Measurements from ENCODE around the gene TFIP11.

- TF ChIP-seq XBP1 (CRISPR knock-in tag; IDR thresholded peaks at IDR 0.05) (no peak), ZKSCAN1 (IDR thresholded peaks at IDR 0.05; ENCODE audit: low read length) (no peak), ZNF329 (CRISPR knock-in tag; IDR thresholded peaks at IDR 0.05; ENCODE audit: low read depth) (no peak), MXI1 (IDR thresholded peaks at IDR 0.05; ENCODE audit: borderline replicate concordance, low read depth, low read length) (no peak), CTCF (CRISPR knock-in tag; IDR thresholded peaks at IDR 0.05) (no peak), SMARCE1 (IDR thresholded peaks at IDR 0.05; ENCODE audit: borderline replicate concordance) (no peak), FOXP1 (IDR thresholded peaks at IDR 0.05) (no peak), FOXP1 (CRISPR knock-in tag; IDR thresholded peaks at IDR 0.05) (no peak), ARNT2 (CRISPR knock-in tag; IDR thresholded peaks at IDR 0.05; ENCODE audit: low read depth) (no peak), ZNF614 (CRISPR knock-in tag; IDR thresholded peaks at IDR 0.05; ENCODE audit: borderline replicate concordance) (no peak), KAT2B (IDR thresholded peaks at IDR 0.05; ENCODE audit: borderline replicate concordance, low read depth, low read length) (no peak)
- TF ChIP-seq, protein P1, sequence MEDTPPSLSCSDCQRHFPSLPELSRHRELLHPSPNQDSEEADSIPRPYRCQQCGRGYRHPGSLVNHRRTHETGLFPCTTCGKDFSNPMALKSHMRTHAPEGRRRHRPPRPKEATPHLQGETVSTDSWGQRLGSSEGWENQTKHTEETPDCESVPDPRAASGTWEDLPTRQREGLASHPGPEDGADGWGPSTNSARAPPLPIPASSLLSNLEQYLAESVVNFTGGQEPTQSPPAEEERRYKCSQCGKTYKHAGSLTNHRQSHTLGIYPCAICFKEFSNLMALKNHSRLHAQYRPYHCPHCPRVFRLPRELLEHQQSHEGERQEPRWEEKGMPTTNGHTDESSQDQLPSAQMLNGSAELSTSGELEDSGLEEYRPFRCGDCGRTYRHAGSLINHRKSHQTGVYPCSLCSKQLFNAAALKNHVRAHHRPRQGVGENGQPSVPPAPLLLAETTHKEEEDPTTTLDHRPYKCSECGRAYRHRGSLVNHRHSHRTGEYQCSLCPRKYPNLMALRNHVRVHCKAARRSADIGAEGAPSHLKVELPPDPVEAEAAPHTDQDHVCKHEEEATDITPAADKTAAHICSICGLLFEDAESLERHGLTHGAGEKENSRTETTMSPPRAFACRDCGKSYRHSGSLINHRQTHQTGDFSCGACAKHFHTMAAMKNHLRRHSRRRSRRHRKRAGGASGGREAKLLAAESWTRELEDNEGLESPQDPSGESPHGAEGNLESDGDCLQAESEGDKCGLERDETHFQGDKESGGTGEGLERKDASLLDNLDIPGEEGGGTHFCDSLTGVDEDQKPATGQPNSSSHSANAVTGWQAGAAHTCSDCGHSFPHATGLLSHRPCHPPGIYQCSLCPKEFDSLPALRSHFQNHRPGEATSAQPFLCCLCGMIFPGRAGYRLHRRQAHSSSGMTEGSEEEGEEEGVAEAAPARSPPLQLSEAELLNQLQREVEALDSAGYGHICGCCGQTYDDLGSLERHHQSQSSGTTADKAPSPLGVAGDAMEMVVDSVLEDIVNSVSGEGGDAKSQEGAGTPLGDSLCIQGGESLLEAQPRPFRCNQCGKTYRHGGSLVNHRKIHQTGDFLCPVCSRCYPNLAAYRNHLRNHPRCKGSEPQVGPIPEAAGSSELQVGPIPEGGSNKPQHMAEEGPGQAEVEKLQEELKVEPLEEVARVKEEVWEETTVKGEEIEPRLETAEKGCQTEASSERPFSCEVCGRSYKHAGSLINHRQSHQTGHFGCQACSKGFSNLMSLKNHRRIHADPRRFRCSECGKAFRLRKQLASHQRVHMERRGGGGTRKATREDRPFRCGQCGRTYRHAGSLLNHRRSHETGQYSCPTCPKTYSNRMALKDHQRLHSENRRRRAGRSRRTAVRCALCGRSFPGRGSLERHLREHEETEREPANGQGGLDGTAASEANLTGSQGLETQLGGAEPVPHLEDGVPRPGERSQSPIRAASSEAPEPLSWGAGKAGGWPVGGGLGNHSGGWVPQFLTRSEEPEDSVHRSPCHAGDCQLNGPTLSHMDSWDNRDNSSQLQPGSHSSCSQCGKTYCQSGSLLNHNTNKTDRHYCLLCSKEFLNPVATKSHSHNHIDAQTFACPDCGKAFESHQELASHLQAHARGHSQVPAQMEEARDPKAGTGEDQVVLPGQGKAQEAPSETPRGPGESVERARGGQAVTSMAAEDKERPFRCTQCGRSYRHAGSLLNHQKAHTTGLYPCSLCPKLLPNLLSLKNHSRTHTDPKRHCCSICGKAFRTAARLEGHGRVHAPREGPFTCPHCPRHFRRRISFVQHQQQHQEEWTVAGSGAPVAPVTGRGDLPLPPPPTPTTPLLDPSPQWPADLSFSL (CRISPR knock-in tag; IDR thresholded peaks at IDR 0.05), result no peak
These were observed 33.1 kb upstream of the TFIP11 start for GRCh38 chr22:26545385-26545784.

Data from HepG2 (cell line).